ENCODE measurements around the gene ATXN1.

ATXN1 gene

DNA sequence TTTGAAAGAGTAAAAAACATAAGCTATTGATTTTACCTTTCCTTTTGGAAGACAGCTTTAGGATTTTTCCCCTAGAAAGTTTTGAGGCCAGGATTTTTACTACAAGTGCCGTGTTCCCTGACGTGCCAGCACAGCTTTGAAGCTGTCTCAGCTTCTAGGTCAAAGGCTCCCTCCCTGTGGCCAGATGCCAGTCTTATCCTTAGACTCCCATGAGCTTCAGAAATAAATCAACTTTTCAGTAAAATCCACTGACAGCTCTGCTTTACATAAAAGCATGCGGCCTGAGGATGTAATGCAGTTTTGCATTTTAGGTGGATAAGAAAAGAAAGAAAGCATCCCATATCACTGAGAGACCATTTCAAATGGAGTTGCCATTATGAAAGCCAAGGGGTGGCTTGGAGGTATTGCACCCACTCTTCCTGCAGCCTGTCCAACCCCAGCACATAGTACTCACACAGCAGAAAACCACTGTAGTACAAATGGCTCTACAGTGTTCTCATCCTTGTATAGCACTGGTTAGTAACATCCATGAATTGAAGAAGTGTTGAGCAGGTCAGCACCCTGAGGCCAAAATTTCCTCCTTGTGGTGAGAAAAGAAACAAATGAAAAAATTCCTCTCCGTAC is 15.2 kb upstream of the ATXN1 start:
- no peak overlapping the region for H3K9ac ChIP-seq (ENCODE audit: low read length)
- no peak overlapping the region for H3K4me2 ChIP-seq (ENCODE audit: low read length)
- H3K27me3 ChIP-seq (ENCODE audit: low read depth, low read length): peaks cover 4% of the 10 kb centered on the region; the same call in 1 of the 2 replicates
- H3K9me3 ChIP-seq (ENCODE audit: insufficient read depth, low read length): no peaks in the 10 kb centered on the region
- H3K27ac ChIP-seq (ENCODE audit: low read length): no peak overlapping the region
- TF ChIP-seq CTCF (IDR thresholded peaks at IDR 0.05; ENCODE audit: low read depth, low read length): no peak
- no peak for TF ChIP-seq EZH2phosphoT487 (IDR thresholded peaks at IDR 0.05; ENCODE audit: low read depth)
- H3K36me3 ChIP-seq (replicated peaks; ENCODE audit: low read depth, low read length): no peaks in the 10 kb centered on the region
- no peak overlapping the region for H3K4me3 ChIP-seq (ENCODE audit: low read length)
- no peaks in the 10 kb centered on the region for H3K4me1 ChIP-seq (ENCODE audit: low read length)
- no peak overlapping the region for H2AFZ ChIP-seq (ENCODE audit: low read depth, low read length)
- H3K79me2 ChIP-seq (ENCODE audit: low read length): no peaks in the 10 kb centered on the region
- no peaks in the 10 kb centered on the region for H4K20me1 ChIP-seq (ENCODE audit: insufficient read depth, low read length)

DNA sequence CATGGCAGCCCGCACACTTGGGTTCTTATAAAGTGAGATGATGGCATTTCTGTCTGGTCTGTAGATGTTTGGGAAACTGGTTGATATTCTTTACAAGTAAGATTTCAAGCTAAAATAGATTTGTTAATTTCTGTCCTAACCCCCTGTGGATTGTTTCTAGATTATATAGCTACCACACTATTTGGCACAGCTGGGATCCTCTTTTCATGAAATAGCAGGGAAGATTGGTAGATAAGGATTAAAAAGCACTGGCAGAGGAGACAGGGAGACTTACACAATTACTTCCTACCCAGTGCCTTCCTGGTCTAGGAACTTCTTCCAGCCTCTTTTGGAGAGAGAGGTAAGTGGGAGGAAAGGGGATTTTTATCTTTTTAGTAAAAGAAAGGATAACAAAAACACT is 13.2 kb upstream of the ATXN1 start:
- Histone ChIP-seq H3K4me3 (ENCODE audit: low read length) (no peak overlapping the region), H3K36me3 (replicated peaks; ENCODE audit: low read depth, low read length) (no peaks in the 10 kb centered on the region), H3K9ac (ENCODE audit: low read length) (no peak overlapping the region), H3K9me3 (ENCODE audit: insufficient read depth, low read length) (no peaks in the 10 kb centered on the region), H3K4me2 (ENCODE audit: low read length) (no peak overlapping the region), H4K20me1 (ENCODE audit: insufficient read depth, low read length) (no peaks in the 10 kb centered on the region), H3K27me3 (ENCODE audit: low read depth, low read length) (peaks cover 4% of the 10 kb centered on the region; the same call in 1 of the 2 replicates), H3K79me2 (ENCODE audit: low read length) (no peaks in the 10 kb centered on the region), H3K4me1 (ENCODE audit: low read length) (no peaks in the 10 kb centered on the region), H3K27ac (ENCODE audit: low read length) (no peak overlapping the region), H2AFZ (ENCODE audit: low read depth, low read length) (no peak overlapping the region)
- no peak for TF ChIP-seq CTCF (IDR thresholded peaks at IDR 0.05; ENCODE audit: low read depth, low read length)
- TF ChIP-seq EZH2phosphoT487 (IDR thresholded peaks at IDR 0.05; ENCODE audit: low read depth): no peak

DNA sequence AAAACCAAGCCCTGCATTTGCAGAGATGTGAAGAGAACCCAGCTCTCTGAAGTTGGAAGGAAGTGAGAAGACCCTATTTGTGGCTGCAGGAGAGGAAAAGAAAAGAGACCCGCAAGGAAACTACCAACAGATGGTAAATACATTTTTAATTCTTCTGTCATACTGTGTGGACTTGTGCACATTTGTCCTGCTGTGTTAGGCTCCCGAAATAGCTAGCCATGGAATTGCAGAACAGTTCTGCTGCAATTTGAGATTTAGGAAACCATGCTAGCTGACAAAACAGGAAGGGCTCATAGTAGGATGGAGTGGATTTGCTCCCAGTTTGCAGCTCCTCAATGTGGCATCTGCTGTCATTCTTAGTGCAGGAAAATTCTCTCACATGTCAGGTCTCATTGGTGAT is 12.1 kb upstream of the ATXN1 start:
- no peak overlapping the region for H3K4me2 ChIP-seq (ENCODE audit: low read length)
- no peaks in the 10 kb centered on the region for H3K4me1 ChIP-seq (ENCODE audit: low read length)
- no peak overlapping the region for H3K27ac ChIP-seq (ENCODE audit: low read length)
- H3K27me3 ChIP-seq (ENCODE audit: low read depth, low read length): peaks cover 4% of the 10 kb centered on the region; the same call in 1 of the 2 replicates
- H4K20me1 ChIP-seq (ENCODE audit: insufficient read depth, low read length): no peaks in the 10 kb centered on the region
- no peaks in the 10 kb centered on the region for H3K79me2 ChIP-seq (ENCODE audit: low read length)
- no peaks in the 10 kb centered on the region for H3K9me3 ChIP-seq (ENCODE audit: insufficient read depth, low read length)
- H2AFZ ChIP-seq (ENCODE audit: low read depth, low read length): no peak overlapping the region
- no peak overlapping the region for H3K4me3 ChIP-seq (ENCODE audit: low read length)
- TF ChIP-seq CTCF (IDR thresholded peaks at IDR 0.05; ENCODE audit: low read depth, low read length): no peak
- TF ChIP-seq EZH2phosphoT487 (IDR thresholded peaks at IDR 0.05; ENCODE audit: low read depth): no peak
- H3K9ac ChIP-seq (ENCODE audit: low read length): no peak overlapping the region
- H3K36me3 ChIP-seq (replicated peaks; ENCODE audit: low read depth, low read length): no peaks in the 10 kb centered on the region

GRCh38 chr6:16770701-16771569 is 9.7 kb upstream of the ATXN1 start:
- Histone ChIP-seq H3K27me3 (ENCODE audit: low read depth, low read length) (peaks cover 8% of the 10 kb centered on the region), H3K4me2 (ENCODE audit: low read length) (peak overlapping the region; percentile 43), H3K4me1 (ENCODE audit: low read length) (no peaks in the 10 kb centered on the region), H3K4me3 (ENCODE audit: low read length) (no peak overlapping the region), H2AFZ (ENCODE audit: low read depth, low read length) (0 out of 2 replicates have a peak overlapping the region, but pooled peaks have one; percentile 65), H3K79me2 (ENCODE audit: low read length) (no peaks in the 10 kb centered on the region), H4K20me1 (ENCODE audit: insufficient read depth, low read length) (no peaks in the 10 kb centered on the region), H3K27ac (ENCODE audit: low read length) (no peak overlapping the region), H3K9me3 (ENCODE audit: insufficient read depth, low read length) (no peaks in the 10 kb centered on the region), H3K36me3 (replicated peaks; ENCODE audit: low read depth, low read length) (no peaks in the 10 kb centered on the region), H3K9ac (ENCODE audit: low read length) (no peak overlapping the region)
- TF ChIP-seq EZH2phosphoT487 (IDR thresholded peaks at IDR 0.05; ENCODE audit: low read depth) (no peak), CTCF (IDR thresholded peaks at IDR 0.05; ENCODE audit: low read depth, low read length) (peak; percentile 68)
